B cell (primary cell): ENCODE results near the gene SALL1. TPM values are rescaled to one million over a fixed set of nuclear protein-coding genes. Genes with fewer than 3 reads are reported as not detected.

ENCODE experiments used
- ATAC-seq: fragments of 200-7000 bp; cut with Tn5 transposase; one replicate; pipeline ENCODE4 v1.10.0; 2021; ENCODE audit warnings: low read depth, mild to moderate bottlenecking, moderate number of reproducible peaks, moderate library complexity
- CTCF ChIA-PET: fragments of 350-600 bp; sonication (Branson Sonifier 250); formaldehyde crosslinking; loops from one replicate; lab custom pipeline; 2021; ENCODE audit warnings: antibody characterized with exemption, inconsistent platforms; lab: Charles Lee
- POLR2A ChIA-PET: fragments of 350-600 bp; sonication (Branson Sonifier 250); formaldehyde crosslinking; loops from one replicate; lab custom pipeline; 2021; ENCODE audit warnings: antibody characterized with exemption; lab: Charles Lee
- DNase-seq: peaks from one replicate; pipeline ENCODE4 v3.0.0; 2013
- H2AFZ ChIP-seq: 2 replicates; pipeline ENCODE4 v1.6.1; 2012; ENCODE audit warnings: mild to moderate bottlenecking, low read depth, low read length; ENCODE audit not compliant: insufficient read depth, poor library complexity, severe bottlenecking
- H3K27ac ChIP-seq, 2 donors: 1 replicate in 1 of 2; 2 replicates in 1 of 2; pipeline ENCODE4 v1.5.1; 2012 to 2013; ENCODE audit warnings: low read length in 2 of 2, mild to moderate bottlenecking in 2 of 2, moderate library complexity in 1 of 2
- H3K27me3 ChIP-seq, 4 experiments: fragments of 200-600 bp in 1 of 4; sonication (generic) in 1 of 4; replicated peaks in 1 of 4; 1 replicate in 2 of 4; 2 replicates in 2 of 4; pipeline versions ENCODE4 v1.6.1 to v1.7.0; 2013 to 2016; ENCODE audit warnings: low read length in 3 of 4, mild to moderate bottlenecking in 2 of 4, mixed read lengths in 1 of 4, moderate library complexity in 1 of 4; ENCODE audit not compliant: insufficient read depth in 4 of 4, control insufficient read depth in 3 of 4; ENCODE audit errors: control extremely low read depth in 1 of 4
- H3K36me3 ChIP-seq, 2 experiments: replicated peaks in 1 of 2; 1 replicate in 1 of 2; 2 replicates in 1 of 2; pipeline versions ENCODE4 v1.6.1 to v1.7.1; 2013; ENCODE audit warnings: low read length in 1 of 2; ENCODE audit not compliant: insufficient read depth in 2 of 2, control insufficient read depth in 1 of 2; ENCODE audit errors: control extremely low read depth in 1 of 2, extremely low read depth in 1 of 2
- H3K4me1 ChIP-seq, 2 donors: fragments of 200-600 bp in 1 of 2; sonication (generic) in 1 of 2; 1 replicate in 1 of 2; 2 replicates in 1 of 2; pipeline versions ENCODE4 v1.5.1 to v1.6.1; 2013 to 2017; ENCODE audit warnings: low read length in 2 of 2; ENCODE audit not compliant: control insufficient read depth in 2 of 2, insufficient read depth in 2 of 2
- H3K4me2 ChIP-seq: replicated peaks from 2 replicates; pipeline ENCODE3; 2012; ENCODE audit warnings: mild to moderate bottlenecking, low read depth, low read length; ENCODE audit not compliant: poor library complexity, severe bottlenecking
- H3K4me3 ChIP-seq, 5 experiments: fragments of 200-600 bp in 1 of 5; sonication (generic) in 1 of 5; 1 replicate in 3 of 5; 2 replicates in 2 of 5; pipeline versions ENCODE4 v1.5.1 to v1.7.0; 2011 to 2016; ENCODE audit warnings: low read length in 4 of 5, mild to moderate bottlenecking in 4 of 5, low read depth in 2 of 5, control low read depth in 1 of 5, moderate library complexity in 1 of 5; ENCODE audit not compliant: insufficient read depth in 1 of 5; ENCODE audit errors: control extremely low read depth in 1 of 5, extremely low read depth in 1 of 5
- H3K79me2 ChIP-seq: fragments of 200-600 bp; sonication (generic); one replicate; pipeline ENCODE4 v1.6.0; 2016; ENCODE audit warnings: low read length; ENCODE audit not compliant: control insufficient read depth, insufficient read depth
- H3K9ac ChIP-seq: fragments of 200-600 bp; sonication (generic); 2 replicates; pipeline ENCODE4 v1.6.1; 2017; ENCODE audit warnings: mild to moderate bottlenecking, low read length, moderate library complexity
- H3K9me3 ChIP-seq, 3 donors: one replicate each; pipeline versions ENCODE4 v1.6.1 to v1.7.1; 2013; ENCODE audit warnings: low read length in 2 of 3; ENCODE audit not compliant: control insufficient read depth in 2 of 3, insufficient read depth in 1 of 3; ENCODE audit errors: control extremely low read depth in 1 of 3
- H4K20me1 ChIP-seq: 2 replicates; pipeline ENCODE4 v1.6.0; 2012; ENCODE audit warnings: mild to moderate bottlenecking, low read length; ENCODE audit not compliant: insufficient read depth, control insufficient read depth, poor library complexity, severe bottlenecking
- H3K27ac Mint-ChIP-seq: one replicate; pipeline ENCODE4 v1.8.0; 2021; ENCODE audit warnings: mixed read lengths
- H3K27me3 Mint-ChIP-seq: one replicate; pipeline ENCODE4 v1.8.0; 2021; ENCODE audit warnings: mixed read lengths
- H3K4me1 Mint-ChIP-seq: one replicate; pipeline ENCODE4 v1.8.0; 2021; ENCODE audit warnings: mixed read lengths
- H3K4me3 Mint-ChIP-seq: one replicate; pipeline ENCODE4 v1.8.0; 2021; ENCODE audit warnings: mixed read lengths
- H3K9me3 Mint-ChIP-seq: one replicate; pipeline ENCODE4 v1.8.0; 2022; ENCODE audit warnings: mixed read lengths; ENCODE audit not compliant: insufficient read depth
- EZH2 ChIP-seq: IDR thresholded peaks from 2 replicates; pipeline ENCODE4 v1.6.1; 2012; ENCODE audit warnings: borderline replicate concordance, low read depth, mild to moderate bottlenecking, moderate library complexity, low read length; ENCODE audit not compliant: insufficient read depth, poor library complexity, severe bottlenecking
- WGBS: methylation state at CpG from one replicate; pipeline ENCODE4 v1.1.5; 2013; ENCODE audit warnings: missing lambda C conversion rate; ENCODE audit not compliant: insufficient coverage; 5-methylcytosine and 5-hydroxymethylcytosine counted together
- intact Hi-C: fragments of 100-400 bp; cut with micrococcal nuclease; formaldehyde crosslinking; loops from one replicate; pipeline ENCODE4 v1.10.0; 2022
- polyA plus RNA-seq: library from polyadenylated mRNA; depleted of rRNA; stranded (reverse); fragments of >200 nt; gene quantifications from 2 replicates; pipeline ENCODE4 v1.2.3, GENCODE V29; 2012
- total RNA-seq, 2 donors: library from RNA; stranded (reverse); fragments of 120-200 nt in 1 of 2; gene quantifications; 1 replicate in 1 of 2; 2 replicates in 1 of 2; pipeline versions ENCODE4 v1.2.3 to v1.2.4, GENCODE V29; 2013 to 2022
- TF ChIP-seq, protein P1 (sequence below): fragments of 200-600 bp; IDR thresholded peaks from one replicate; pipeline ENCODE4 v1.8.0; 2022; ENCODE audit warnings: antibody characterized with exemption, mild to moderate bottlenecking

The SALL1 gene
- total and polyA plus RNA-seq, 2 donors (not counting 1 experiment from before 2014, with no cell fraction given): not detected

DNA sequence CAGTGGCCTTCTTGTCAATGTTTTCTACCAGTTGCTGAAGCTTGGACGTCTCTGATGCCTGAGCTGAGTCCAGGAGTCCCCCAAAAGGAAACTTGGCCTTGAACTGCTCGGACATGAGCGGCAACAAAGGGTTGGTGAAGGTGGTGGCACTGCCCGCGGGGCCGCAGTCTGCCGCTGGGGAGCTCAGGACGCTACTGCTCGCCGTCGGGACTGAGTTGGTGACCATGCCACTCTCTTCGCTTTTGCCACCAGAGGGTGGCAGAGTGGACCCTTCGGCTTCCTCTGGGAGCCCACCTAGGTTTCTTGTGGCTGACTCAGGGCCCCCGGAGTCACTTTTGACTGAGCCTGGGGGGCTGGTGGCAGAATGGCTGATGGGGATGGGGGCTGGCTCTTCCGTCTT is 11.0 kb downstream of the SALL1 start:
- Histone ChIP-seq H3K9ac (no peak overlapping the region), H3K4me3 (no peak overlapping the region), H3K79me2 (no peaks in the 10 kb centered on the region), H2AFZ (no peak overlapping the region), H3K4me1 (no peaks in the 10 kb centered on the region), H3K4me2 (no peak overlapping the region), H3K27me3 (peaks cover 0 to 4% (median under 1%) of the 10 kb centered on the region in 4 experiments), H3K9me3 (peaks cover 0 to 27% (median 0%) of the 10 kb centered on the region in 3 donors), H3K36me3 (no peaks in the 10 kb centered on the region), H4K20me1 (no peaks in the 10 kb centered on the region), H3K27ac (no peak overlapping the region)
- DNase-seq: no peak
- no peak for ATAC-seq
- ChIA-PET POLR2A (no interaction called here), CTCF (no interaction called here)
- H3K27me3 Mint-ChIP-seq: peaks cover 21% of the 10 kb centered on the region
- intact Hi-C loops: no loop called here
- no peak overlapping the region for H3K27ac Mint-ChIP-seq
- H3K4me3 Mint-ChIP-seq: no peak overlapping the region
- no peaks in the 10 kb centered on the region for H3K9me3 Mint-ChIP-seq
- 90% methylated on average over 15 of the region's 15 CpGs for WGBS
- TF ChIP-seq, protein P1, sequence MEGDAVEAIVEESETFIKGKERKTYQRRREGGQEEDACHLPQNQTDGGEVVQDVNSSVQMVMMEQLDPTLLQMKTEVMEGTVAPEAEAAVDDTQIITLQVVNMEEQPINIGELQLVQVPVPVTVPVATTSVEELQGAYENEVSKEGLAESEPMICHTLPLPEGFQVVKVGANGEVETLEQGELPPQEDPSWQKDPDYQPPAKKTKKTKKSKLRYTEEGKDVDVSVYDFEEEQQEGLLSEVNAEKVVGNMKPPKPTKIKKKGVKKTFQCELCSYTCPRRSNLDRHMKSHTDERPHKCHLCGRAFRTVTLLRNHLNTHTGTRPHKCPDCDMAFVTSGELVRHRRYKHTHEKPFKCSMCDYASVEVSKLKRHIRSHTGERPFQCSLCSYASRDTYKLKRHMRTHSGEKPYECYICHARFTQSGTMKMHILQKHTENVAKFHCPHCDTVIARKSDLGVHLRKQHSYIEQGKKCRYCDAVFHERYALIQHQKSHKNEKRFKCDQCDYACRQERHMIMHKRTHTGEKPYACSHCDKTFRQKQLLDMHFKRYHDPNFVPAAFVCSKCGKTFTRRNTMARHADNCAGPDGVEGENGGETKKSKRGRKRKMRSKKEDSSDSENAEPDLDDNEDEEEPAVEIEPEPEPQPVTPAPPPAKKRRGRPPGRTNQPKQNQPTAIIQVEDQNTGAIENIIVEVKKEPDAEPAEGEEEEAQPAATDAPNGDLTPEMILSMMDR: no peak
- no peak for TF ChIP-seq EZH2
- H3K4me1 Mint-ChIP-seq: no peaks in the 10 kb centered on the region

DNA sequence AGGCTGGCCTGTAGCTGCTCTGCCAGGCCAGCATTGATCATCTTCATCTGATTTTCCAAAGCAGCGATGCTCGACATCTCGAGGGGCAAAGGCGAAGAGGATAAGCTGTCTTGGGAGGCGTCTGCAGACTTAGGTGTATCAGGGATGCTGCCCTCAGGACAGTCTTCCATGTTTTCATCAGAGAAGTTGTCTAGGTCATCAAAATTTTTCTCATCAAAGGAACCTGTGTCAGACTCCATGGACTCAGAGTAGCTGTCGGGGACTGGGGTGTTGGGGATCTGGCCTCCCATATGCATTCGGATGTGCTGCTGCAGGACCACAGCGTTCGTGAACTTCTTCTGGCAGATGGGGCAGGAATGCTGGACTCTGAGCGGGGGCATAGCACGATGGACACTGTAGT is 11.5 kb downstream of the SALL1 start:
- no peak overlapping the region for H3K27ac ChIP-seq
- CTCF ChIA-PET: no interaction called here
- no peak overlapping the region for H2AFZ ChIP-seq
- Mint-ChIP-seq H3K9me3 (no peaks in the 10 kb centered on the region), H3K27me3 (peaks cover 22% of the 10 kb centered on the region), H3K4me1 (no peaks in the 10 kb centered on the region), H3K27ac (no peak overlapping the region), H3K4me3 (no peak overlapping the region)
- POLR2A ChIA-PET: no interaction called here
- H3K36me3 ChIP-seq: no peaks in the 10 kb centered on the region
- intact Hi-C loops: no loop called here
- H3K4me2 ChIP-seq: no peak overlapping the region
- no peaks in the 10 kb centered on the region for H3K79me2 ChIP-seq
- TF ChIP-seq EZH2: no peak
- TF ChIP-seq, protein P1: no peak
- no peaks in the 10 kb centered on the region for H4K20me1 ChIP-seq
- ATAC-seq (no peak), DNase-seq (no peak)
- no peak overlapping the region for H3K9ac ChIP-seq
- H3K4me3 ChIP-seq: no peak overlapping the region
- H3K4me1 ChIP-seq: no peaks in the 10 kb centered on the region
- WGBS: 94% methylated on average over 11 of the region's 11 CpGs
- H3K9me3 ChIP-seq: peaks cover 0 to 32% (median 0%) of the 10 kb centered on the region in 3 donors
- H3K27me3 ChIP-seq: peaks cover 0 to 4% (median under 1%) of the 10 kb centered on the region in 4 experiments
